ENCODE results near the gene COPB2.
"Not testable (repeated sequence)": the region's sequence is repeated elsewhere in the genome, so short reads cannot be mapped to it uniquely, and the experiment has no call there.

The COPB2 gene

DNA sequence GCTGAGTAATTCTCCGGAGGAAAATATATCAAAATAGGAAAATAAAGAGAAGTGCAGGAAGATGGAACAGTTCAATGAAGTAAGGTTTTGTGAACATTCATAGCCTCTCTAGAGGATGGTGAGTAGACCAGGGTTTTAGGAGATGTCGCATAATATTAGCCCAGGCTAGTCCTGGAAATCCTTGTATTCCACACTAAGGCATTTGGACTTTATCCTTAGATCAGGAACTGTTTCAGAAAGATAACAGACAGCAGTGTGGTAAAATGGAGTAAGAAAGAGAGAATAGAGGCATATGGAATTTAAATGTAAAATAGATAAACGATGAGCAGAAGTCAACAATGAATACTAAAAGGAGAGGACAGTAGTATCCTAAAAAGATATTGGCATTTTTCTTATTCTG is 12.1 kb downstream of the COPB2 start:
- no peak for DNase-seq

DNA sequence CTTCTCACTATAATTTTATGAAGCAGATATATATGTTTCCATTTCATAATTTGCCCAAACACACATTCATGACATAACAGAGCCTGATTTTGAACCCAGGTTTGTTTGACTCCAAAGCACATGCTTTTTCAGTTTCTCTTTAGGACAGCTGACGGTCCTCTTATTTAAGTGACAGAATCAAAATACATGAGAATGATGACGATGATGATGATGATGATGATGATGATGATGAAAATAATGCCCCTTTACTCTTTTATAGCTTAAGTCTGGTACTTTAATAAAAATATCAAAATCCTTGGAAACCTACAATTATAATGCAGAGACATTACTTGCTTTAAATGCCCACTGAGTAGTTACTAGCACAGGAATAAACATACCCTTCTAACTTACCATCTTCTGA is 15.3 kb downstream of the COPB2 start:
- DNase-seq = no peak

DNA sequence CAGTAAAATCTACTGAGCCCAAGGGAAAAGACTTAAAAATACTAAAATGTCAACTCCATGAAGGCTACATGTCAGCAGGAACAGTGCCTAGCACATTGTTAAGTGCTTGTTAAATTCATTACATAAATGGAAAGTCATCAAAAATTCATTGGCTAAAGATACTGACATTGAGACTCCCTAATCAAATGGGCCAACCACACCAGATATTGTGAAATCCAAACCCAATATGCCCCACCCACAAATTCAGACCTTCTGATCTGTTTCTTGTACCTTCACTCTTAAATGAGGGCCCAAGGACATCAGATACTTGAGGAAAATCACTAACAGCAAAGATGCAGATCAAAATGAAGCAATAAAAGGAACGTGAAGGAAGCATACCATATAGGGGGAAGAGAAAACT is 24.9 kb downstream of the COPB2 start:
- no peak for DNase-seq

DNA sequence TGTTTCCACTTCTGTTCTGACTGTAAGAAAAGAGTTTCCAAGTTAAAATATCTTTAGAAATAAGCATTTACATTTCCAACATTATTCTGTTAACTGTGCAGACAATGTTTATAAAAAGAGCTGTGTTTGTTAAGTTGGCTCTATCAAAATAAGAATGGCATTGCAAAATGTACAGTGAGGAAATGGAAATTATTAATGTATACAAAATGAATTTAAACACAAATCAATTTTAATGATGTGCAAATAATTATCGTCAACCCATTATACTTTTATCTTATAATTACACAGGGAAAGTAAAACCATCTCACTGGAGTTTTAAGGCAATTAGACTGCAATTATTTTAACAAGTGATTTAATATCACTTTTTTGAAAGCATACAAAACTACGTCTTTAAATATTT is 28.2 kb downstream of the COPB2 start:
- no peak for DNase-seq

GRCh38 chr3:139358841-139359562 is 30.4 kb downstream of the COPB2 start:
- no peak for DNase-seq

DNA sequence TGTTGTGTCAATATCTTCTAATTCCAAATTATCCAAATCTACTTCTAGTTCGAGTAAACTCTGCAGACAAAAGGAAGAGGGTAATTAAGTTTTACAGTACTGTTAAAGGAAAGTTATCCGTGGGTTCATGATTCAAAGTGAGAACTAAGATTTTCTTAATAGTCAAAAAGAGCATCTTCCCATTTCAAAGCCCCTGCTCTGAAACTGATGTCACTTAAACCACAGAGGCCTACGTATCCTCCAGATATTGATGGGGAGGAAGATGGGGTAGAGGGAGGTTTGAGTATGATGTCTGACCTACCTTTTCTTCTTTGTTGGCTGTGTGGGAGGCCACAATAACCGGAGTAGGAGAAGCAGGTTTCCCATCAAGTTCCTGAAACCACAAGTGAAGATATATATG is 31.5 kb downstream of the COPB2 start:
- DNase-seq = no peak

GRCh38 chr3:139355891-139356290 is 33.6 kb downstream of the COPB2 start:
- DNase-seq = no peak

- no peak for DNase-seq
Measured at GRCh38 chr3:139355476-139355875, 34.0 kb downstream of the COPB2 start.

- no peak for DNase-seq
Measured at GRCh38 chr3:139354661-139355060, 34.8 kb downstream of the COPB2 start.

DNA sequence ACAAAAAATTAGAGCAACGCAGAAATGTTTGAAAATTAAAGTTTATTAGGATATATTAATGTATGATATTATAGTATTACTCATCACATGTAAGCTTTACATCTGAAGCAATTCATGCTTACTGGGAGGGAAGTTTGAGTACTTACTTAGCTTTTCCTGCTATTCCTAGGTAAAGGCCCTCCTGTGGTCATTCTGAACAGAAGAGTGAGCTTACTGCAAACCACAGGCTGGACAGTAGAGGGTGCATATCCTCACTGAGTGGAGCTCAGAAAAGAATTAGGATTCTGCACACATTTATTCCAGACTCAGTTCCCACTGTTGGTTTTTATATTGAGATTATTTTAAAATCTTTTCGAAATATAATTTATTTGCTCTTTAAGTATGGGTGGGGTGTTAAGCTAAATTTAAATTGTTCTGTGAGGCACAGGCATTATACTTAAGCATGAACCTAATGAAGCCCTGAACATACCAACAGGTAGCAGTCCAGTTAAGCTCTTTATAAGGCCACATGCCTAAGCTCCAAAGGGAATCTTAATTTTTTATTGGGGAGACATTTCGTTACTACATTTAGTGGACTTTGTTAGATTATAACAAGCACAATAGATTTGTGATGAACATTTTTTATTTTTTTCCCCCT is 35.4 kb downstream of the COPB2 start:
- DNase-seq = no peak

GRCh38 chr3:139346771-139347170 is 42.7 kb downstream of the COPB2 start:
- no peak for DNase-seq

DNA sequence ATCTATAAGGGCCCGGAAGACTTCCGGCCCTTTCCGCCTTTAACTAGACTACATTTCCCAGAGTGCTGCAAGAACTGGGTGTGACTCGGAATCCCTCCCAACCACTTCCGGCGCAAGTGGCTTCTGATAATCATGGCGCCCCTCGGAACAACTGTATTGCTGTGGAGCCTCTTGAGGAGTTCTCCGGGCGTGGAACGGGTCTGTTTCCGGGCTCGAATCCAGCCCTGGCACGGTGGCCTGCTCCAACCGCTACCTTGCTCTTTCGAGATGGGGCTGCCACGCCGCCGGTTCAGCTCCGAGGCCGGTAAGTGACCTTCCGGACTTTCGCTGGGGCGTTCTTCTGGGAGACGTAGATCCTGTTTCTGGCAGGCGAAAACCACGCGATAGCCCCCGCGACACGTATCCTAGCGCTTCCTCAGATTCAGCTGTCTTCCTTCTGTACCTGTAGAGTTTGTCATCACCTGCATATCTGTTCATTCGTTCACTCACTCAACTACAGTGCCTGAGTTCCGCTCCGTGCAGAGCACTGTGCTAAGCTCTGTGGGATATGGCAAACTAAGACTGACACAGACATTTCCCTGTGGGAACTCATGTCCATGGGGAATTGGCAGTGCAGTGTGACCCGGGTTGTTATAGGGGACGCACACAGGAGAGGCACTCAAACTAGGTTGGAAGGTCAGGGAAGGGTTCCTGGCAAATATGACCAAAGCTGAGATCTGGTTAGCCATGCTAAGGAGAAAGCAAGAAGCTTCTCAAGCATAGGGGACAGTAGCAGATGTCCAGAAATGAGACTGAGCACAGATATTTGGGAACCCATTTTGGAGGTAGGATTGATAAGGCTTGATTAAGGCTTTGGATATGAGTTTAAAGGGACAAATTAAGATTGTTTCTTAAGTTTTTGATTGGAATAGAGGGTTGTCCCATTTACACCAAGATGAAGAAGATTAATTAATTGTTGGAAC is 45.3 kb downstream of the COPB2 start, which contains the start of gene MRPS22:
Gene MRPS22 (plus strand): TSS at position 126 of the 962 bp plus-strand sequence. CDS start 7 bp downstream, at position 133.
- peak; percentile 87 for DNase-seq

DNA sequence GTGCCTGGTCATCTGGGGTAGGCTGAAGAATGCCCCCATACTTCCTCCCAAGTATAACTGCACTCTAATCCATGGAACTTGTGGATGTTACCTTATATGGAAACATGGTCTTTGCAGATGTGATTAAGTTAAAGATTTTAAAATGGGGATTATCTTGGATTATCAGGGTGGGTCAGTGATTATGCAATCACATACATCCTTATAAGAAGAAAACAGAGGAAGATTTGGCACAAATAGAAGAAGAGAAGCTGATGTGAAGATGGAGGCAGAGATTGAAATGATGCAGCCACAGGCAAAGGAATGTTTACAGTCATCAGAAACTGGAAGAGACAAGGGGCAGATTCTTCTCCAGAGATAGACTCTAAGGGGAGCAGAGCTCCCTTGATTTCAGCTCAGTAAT is 47.4 kb downstream of the COPB2 start:
- no peak for DNase-seq

- no peak for DNase-seq
Measured at GRCh38 chr3:139340784-139341183, 48.7 kb downstream of the COPB2 start.

DNA sequence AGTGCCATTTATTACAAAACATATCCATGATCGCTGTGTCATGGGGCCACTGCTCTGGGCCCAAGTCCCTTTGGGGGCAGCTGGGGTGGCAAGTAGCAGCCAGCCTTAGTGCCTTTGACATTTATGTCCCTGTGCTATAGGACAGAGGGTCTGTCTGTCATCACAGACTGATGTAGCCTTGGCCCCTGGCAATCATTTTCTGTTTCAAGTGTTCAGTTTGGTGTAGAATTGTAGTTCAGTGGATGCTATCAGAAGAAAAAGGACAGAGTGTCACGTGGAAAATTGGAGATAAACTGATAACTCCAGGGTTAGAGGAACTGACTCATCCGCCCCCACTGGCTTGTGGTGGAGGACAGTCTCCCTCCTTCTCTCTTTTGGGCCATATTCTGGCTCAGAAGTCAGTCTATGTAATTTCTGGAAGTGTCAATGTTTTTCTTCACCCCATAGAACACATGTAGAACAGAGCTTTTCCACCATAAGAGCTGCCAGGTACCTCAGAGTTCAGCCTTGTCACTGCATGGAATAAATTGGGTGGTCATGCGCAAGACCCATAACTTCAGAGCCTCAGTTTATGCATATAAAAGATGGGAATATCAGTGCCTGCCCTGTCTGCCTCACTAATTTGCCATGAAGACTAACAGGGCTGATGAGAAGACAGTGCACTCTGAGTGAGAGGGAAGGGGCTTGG is 50.1 kb downstream of the COPB2 start:
- no peak for DNase-seq

- no peak for DNase-seq
Measured at GRCh38 chr3:139338405-139338804, 51.0 kb downstream of the COPB2 start.

DNA sequence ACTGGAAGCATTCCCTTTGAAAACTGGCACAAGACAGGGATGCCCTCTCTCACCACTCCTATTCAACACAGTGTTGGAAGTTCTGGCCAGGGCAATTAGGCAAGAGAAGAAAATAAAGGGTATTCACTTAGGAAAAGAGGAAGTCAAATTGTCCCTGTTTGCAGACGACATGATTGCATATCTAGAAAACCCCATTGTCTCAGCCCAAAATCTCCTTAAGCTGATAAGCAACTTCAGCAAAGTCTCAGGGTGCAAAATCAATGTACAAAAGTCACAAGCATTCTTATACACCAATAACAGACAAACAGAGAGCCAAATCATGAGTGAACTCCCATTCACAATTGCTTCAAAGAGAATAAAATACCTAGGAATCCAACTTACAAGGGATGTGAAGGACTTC is 54.8 kb downstream of the COPB2 start:
- DNase-seq = not testable (repeated sequence)

DNA sequence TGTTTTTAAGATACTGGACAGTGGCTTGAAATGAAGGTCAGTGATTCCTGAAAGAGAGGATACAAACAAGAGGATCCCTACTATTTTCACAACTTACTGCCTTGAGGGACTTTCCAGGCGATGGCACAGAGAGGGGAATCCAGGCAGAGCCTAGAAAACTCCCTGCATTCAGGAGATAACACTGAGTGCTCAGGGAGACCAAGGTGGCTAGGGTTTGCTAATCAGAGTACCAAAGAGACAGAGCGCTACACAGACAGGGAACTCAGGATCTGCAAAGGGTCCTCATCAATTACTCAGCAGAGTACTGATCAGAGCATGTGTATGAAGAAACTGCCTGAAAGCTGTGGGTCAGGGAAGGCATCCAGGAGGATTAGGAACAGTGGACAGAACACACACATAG is 57.4 kb downstream of the COPB2 start:
- no peak for DNase-seq

- DNase-seq = peak; percentile 99
Measured at GRCh38 chr3:139329364-139329850, 60.0 kb downstream of the COPB2 start.

DNA sequence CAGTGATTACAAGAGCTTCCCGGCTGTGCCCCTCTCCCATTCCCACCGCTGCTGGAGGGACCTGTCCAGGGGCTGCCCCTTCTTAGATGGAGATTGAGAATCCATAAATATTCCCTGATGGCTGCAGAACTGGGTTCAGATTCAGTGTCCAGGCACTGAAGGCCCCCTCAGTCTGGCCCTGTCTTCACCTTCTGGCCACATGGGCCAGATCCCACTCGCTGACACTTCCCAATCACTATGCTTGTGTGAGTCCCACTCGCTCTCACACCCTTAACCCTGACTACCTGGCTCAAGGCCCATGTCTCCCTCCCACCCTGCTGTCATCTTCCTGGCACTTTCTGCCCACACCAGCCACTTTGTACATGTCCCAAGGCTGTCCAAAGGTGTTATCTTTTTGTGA is 61.1 kb downstream of the COPB2 start:
- no peak for DNase-seq

DNA sequence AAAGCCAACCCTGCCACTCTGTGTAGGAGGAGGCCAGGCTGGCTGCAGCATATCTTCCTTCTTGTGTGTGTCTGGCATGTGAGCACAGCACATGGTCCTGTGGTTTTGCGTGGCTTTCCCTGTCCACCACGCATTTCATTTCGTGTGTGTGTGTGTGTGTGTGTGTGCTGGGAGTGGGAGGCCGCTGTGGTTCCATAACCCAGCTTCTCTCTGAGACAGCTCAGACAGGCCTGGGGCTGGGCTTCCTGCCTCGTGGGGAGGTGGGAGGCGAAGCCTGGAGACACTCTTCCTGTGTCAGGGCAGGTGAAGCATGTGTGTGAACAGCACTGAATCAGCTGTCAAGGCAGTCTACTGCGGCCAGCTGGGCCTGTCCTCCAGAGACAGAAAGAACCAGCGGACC is 61.6 kb downstream of the COPB2 start:
- DNase-seq = no peak

DNA sequence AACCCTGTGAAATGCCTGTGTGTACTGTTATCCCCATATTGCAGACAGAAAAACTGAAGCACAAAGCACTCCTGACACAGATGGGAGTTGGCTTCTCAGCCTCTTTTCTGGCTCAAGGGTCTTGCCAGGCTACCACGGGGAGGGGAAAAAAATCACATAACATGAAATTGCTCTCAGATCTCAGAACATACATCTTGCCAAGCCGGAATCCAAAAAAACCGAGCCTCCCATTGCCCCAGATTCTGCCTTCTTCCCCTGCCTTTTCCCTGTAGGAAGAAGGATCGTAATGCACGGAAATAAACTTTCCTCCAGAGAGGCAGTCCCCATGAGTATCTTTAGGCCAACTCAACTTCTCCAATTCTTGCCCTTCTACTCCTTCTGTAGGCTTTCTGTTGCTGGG is 62.2 kb downstream of the COPB2 start:
- no peak for DNase-seq

DNA sequence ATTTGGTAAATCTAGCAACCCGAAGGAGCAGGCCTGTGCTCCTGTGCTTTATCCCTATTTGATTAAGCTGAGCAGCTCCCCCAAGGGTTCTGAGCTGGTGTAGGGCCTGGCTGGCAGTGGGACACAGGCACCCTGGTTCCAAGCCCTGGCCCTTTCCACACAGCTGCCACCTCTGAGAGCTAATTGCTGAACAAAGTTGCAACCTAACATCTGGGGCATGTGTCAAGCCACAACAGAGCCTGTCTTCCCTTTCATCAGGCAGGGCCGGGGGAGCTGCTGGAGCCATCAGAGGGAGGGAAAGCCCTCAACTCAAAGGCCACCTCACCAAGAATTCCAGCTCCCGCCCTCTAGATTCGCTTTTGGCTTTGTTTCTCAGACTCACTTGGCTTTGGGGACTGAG is 62.7 kb downstream of the COPB2 start:
- no peak for DNase-seq

All from activated CD8-positive, alpha-beta memory T cell treated with anti-CD3 and anti-CD28 coated beads, Interleukin-2, amount 50 U/mL, for 48 hours (primary cell).